ENCODE data around the gene VTI1A. TPM values are rescaled to one million over a fixed set of nuclear protein-coding genes. Genes with fewer than 3 reads are reported as not detected.
A peak's percentile ranks its signal among the peaks of the same experiment; 100 is the strongest.

Gene VTI1A
- total and polyA plus RNA-seq, 7 donors: 10.8 to 80.3 (median 36.8) TPM

DNA sequence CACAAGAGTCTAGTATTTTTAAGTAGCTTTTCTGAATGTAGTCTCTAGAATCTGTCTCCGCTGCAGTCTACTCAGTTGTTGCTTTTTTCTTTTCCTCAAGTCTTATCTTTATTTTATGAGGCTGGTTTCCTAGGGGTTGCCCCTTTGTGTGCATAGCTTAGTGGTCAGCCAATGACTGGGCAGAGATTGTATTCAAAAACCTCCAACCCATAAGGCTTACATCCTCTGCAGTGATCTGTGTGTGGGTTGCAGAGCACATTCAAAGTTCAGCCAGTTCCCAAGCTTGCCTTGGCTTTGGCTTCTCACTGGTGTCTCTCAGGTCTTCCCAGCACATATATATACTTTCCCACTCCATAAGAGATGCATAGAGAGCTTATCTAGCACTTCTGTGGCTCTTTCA is 343.0 kb downstream of the VTI1A start:
- intact Hi-C loops (cut with DNase I): no loop called here
- H3K9me3 ChIP-seq: peaks cover 0 to 5% (median 0%) of the 10 kb centered on the region in 4 donors
- H3K4me3 ChIP-seq: no peak overlapping the region
- no peak overlapping the region for H3K27ac ChIP-seq
- H3K4me1 ChIP-seq: peaks cover 0 to 22% (median 17%) of the 10 kb centered on the region in 4 donors
- H3K36me3 ChIP-seq: no peaks in the 10 kb centered on the region
- TF ChIP-seq POLR2AphosphoS5 (IDR thresholded peaks at IDR 0.05) (no peak), EP300 (IDR thresholded peaks at IDR 0.05) (no peak), CTCF (IDR thresholded peaks at IDR 0.05) (no peak), POLR2A (IDR thresholded peaks at IDR 0.05) (no peak)
- H3K27me3 ChIP-seq: no peaks in the 10 kb centered on the region
- WGBS, 2 donors: 98% methylated on average over 1 of the region's 1 CpG
- no peak for DNase-seq

GRCh38 chr10:112790921-112791320 is 343.9 kb downstream of the VTI1A start:
- peaks cover 0 to 5% (median 0%) of the 10 kb centered on the region in 4 donors for H3K9me3 ChIP-seq
- H3K4me3 ChIP-seq: no peak overlapping the region
- 87 to 89% methylated on average over 4 of the region's 4 CpGs for WGBS, 2 donors
- intact Hi-C loops (cut with DNase I): no loop called here
- H3K27me3 ChIP-seq: no peaks in the 10 kb centered on the region
- TF ChIP-seq EP300 (IDR thresholded peaks at IDR 0.05) (no peak), CTCF (IDR thresholded peaks at IDR 0.05) (no peak)
- no peak overlapping the region for H3K27ac ChIP-seq
- no peaks in the 10 kb centered on the region for H3K36me3 ChIP-seq
- H3K4me1 ChIP-seq: peaks cover 0 to 22% (median 17%) of the 10 kb centered on the region in 4 donors
- no peak for DNase-seq

DNA sequence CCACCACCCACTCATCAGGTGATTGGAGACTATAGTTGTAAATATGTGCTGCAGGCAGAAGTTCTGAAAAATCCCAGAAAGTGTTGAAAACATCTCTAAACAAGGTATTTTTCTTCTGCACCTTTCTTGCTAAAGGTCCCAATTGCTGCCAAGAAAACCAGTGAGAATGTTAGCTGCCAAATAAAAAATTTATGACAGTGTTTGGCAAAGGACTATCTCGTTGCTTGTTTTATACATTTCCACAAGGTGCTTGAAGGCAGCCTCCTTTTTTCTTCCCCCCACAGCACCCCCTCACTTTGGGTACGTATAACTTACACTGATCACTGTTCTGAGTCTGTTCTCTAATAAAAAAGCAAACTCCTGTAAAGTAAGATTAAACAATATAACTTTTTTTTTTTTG is 344.4 kb downstream of the VTI1A start:
- H3K27ac ChIP-seq: no peak overlapping the region
- no peaks in the 10 kb centered on the region for H3K27me3 ChIP-seq
- H3K4me1 ChIP-seq: peaks cover 0 to 22% (median 17%) of the 10 kb centered on the region in 4 donors
- no peak overlapping the region for H3K4me3 ChIP-seq
- TF ChIP-seq EP300 (IDR thresholded peaks at IDR 0.05) (no peak), POLR2A (IDR thresholded peaks at IDR 0.05) (no peak), CTCF (IDR thresholded peaks at IDR 0.05) (no peak), POLR2AphosphoS5 (IDR thresholded peaks at IDR 0.05) (no peak)
- H3K9me3 ChIP-seq: peaks cover 0 to 5% (median 0%) of the 10 kb centered on the region in 4 donors
- no peaks in the 10 kb centered on the region for H3K36me3 ChIP-seq
- DNase-seq: no peak
- intact Hi-C loops (cut with DNase I): no loop called here
- WGBS, 2 donors: 23 to 72% methylated on average over 2 of the region's 2 CpGs

DNA sequence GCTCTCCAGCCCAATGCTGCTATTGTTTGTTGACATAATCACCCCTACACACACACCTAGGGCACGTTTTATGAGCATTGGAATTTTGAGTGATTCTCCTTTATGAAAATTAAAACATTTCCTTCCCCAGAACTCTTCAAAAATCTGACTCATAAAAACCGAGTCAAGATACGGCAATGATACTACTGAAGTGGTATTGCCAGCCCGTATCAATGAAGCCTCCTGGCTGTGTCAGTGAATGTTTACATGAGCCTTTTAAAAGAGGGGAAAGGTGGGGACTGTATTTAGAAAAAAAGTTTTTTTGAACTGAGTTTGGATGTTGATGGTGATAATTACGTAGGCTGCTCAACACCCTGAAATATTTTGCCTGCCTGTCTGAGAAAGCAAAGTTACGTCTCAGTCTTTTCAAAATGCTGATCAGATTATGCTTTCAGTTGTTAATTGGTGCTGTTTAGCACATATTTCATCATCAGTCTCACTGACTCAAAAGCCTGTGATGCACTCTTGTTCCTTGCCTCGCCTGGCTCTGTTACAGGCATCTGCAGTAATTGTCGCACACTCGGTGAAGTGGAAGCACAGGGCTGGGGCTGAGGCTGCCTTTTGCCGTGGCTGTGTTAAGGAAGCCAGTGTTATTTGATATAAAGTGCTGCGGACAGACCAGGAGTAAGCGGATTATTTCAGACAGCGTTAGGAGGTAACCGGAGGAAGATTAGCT is 345.6 kb downstream of the VTI1A start:
- intact Hi-C loops (cut with DNase I): no loop called here
- Histone ChIP-seq H3K4me3 (no peak overlapping the region), H3K9me3 (peaks cover 0 to 5% (median 0%) of the 10 kb centered on the region in 4 donors), H3K36me3 (no peaks in the 10 kb centered on the region), H3K4me1 (peaks cover 0 to 22% (median 17%) of the 10 kb centered on the region in 4 donors), H3K27ac (peak overlapping the region in 3 of 4 donors; percentile 14 to 41 (median 19)), H3K27me3 (no peaks in the 10 kb centered on the region)
- TF ChIP-seq CTCF (IDR thresholded peaks at IDR 0.05) (no peak), POLR2AphosphoS5 (IDR thresholded peaks at IDR 0.05) (peak; percentile 24 to 46 (median 36))
- peak; percentile 86 for DNase-seq
- 18 to 63% methylated on average over 14 of the region's 14 CpGs for WGBS, 2 donors

All from sigmoid colon (tissue), 7 donors.